GM18520 (cell line): ENCODE data around the gene EML4.
"Not testable (repeated sequence)": the region's sequence is repeated elsewhere in the genome, so short reads cannot be mapped to it uniquely, and the experiment has no call there.

ENCODE experiments used
- ATAC-seq: cut with Tn5 transposase; IDR thresholded peaks from one replicate; pipeline ENCODE4 v1.9.1; 2021; ENCODE audit not compliant: unreplicated experiment

Gene EML4

GRCh38 chr2:42169100-42169873 is at the start of gene EML4:
Gene EML4, plus strand, starts transcription at chr2:42169353. Its CDS starts 259 bp downstream, at chr2:42169612.
- peak; percentile 73 for ATAC-seq

GRCh38 chr2:42123426-42123825 is 45.7 kb upstream of the EML4 start:
- ATAC-seq = no peak

GRCh38 chr2:42124011-42124785 is 45.0 kb upstream of the EML4 start:
- ATAC-seq = peak; percentile 50

- ATAC-seq = no peak
Observed at GRCh38 chr2:42125841-42126594, 43.1 kb upstream of the EML4 start.

- not testable (repeated sequence) for ATAC-seq
Observed at GRCh38 chr2:42126873-42127272, 42.3 kb upstream of the EML4 start.

GRCh38 chr2:42127425-42128424 is 41.4 kb upstream of the EML4 start:
- peak; percentile 72 for ATAC-seq

- no peak for ATAC-seq
Observed at GRCh38 chr2:42128721-42129486, 40.2 kb upstream of the EML4 start.

GRCh38 chr2:42129487-42129852 is 39.7 kb upstream of the EML4 start:
- no peak for ATAC-seq

GRCh38 chr2:42129947-42130346 is 39.2 kb upstream of the EML4 start:
- ATAC-seq = no peak

GRCh38 chr2:42130858-42131257 is 38.3 kb upstream of the EML4 start:
- ATAC-seq = not testable (repeated sequence)

GRCh38 chr2:42132191-42132965 is 36.8 kb upstream of the EML4 start:
- ATAC-seq = no peak

GRCh38 chr2:42132966-42133641 is 36.0 kb upstream of the EML4 start:
- ATAC-seq = peak; percentile 67

GRCh38 chr2:42133771-42134195 is 35.4 kb upstream of the EML4 start:
- ATAC-seq = no peak

- ATAC-seq = not testable (repeated sequence)
Observed at GRCh38 chr2:42134401-42134932, 34.7 kb upstream of the EML4 start.

GRCh38 chr2:42135381-42136312 is 33.5 kb upstream of the EML4 start:
- no peak for ATAC-seq

GRCh38 chr2:42136782-42137124 is 32.4 kb upstream of the EML4 start:
- ATAC-seq = no peak
